Testis (tissue), 3 donors: ENCODE measurements around the gene SCNN1B. TPM values are rescaled to one million over a fixed set of nuclear protein-coding genes. Genes with fewer than 3 reads are reported as not detected.

Experiments used
- DNase-seq: peaks from one replicate; pipeline ENCODE4 v3.0.0-alpha.2; 2019
- H3K27ac ChIP-seq, 2 donors: fragments of 200-600 bp; sonication (generic); one replicate each; pipeline ENCODE4 v1.5.1; 2019
- H3K27me3 ChIP-seq: fragments of 200-600 bp; sonication (generic); one replicate; pipeline ENCODE4 v1.5.1; 2019
- H3K36me3 ChIP-seq: fragments of 200-600 bp; sonication (generic); one replicate; pipeline ENCODE4 v1.5.1; 2017; ENCODE audit warnings: low read depth; ENCODE audit errors: missing control alignments
- H3K4me1 ChIP-seq: fragments of 200-600 bp; sonication (generic); one replicate; pipeline ENCODE4 v1.5.1; 2019
- H3K4me3 ChIP-seq, 2 donors: fragments of 200-600 bp; sonication (generic); one replicate each; pipeline ENCODE4 v1.5.1; 2017 to 2019
- H3K9me3 ChIP-seq: fragments of 200-600 bp; sonication (generic); one replicate; pipeline ENCODE4 v1.5.1; 2017
- CTCF ChIP-seq, 3 experiments: fragments of 450-650 bp in 2 of 3; fragments of 200-600 bp in 1 of 3; sonication (generic) in 1 of 3; IDR thresholded peaks; one replicate each; pipeline ENCODE4 v1.5.1; 2016 to 2019; ENCODE audit warnings: antibody characterized with exemption in 3 of 3, mild to moderate bottlenecking in 2 of 3, moderate library complexity in 1 of 3
- POLR2A ChIP-seq: fragments of 450-650 bp; IDR thresholded peaks from one replicate; pipeline ENCODE4 v1.6.1; 2017; ENCODE audit warnings: antibody characterized with exemption, mild to moderate bottlenecking, moderate library complexity
- WGBS, 2 donors: methylation state at CpG; one replicate each; pipeline ENCODE4 v1.1.5; 2018; 5-methylcytosine and 5-hydroxymethylcytosine counted together
- intact Hi-C: fragments of 100-400 bp; cut with DNase I; formaldehyde crosslinking; loops from one replicate; pipeline ENCODE4 v1.15.1; 2023; ENCODE audit warnings: low total_unique reads
- polyA plus RNA-seq: library from polyadenylated mRNA; stranded (reverse); fragments of 350-450 nt; fragmentation: Illumina TruSeq; extraction: RNeasy Lipid Tissue Mini Kit (QIAGEN cat#74804); gene quantifications from one replicate; pipeline ENCODE4 v1.2.3, GENCODE V29; 2014; ENCODE audit warnings: low read depth, low replicate concordance; ENCODE audit not compliant: insufficient read depth
- total RNA-seq, 2 donors: library from RNA; depleted of rRNA; stranded (reverse); fragments of >200 nt; gene quantifications; one replicate each; pipeline ENCODE4 v1.2.3, GENCODE V29; 2016

SCNN1B gene
- total and polyA plus RNA-seq, 3 donors from 2014 or later, result 0.31 to 1.1 (median 0.55) TPM

DNA sequence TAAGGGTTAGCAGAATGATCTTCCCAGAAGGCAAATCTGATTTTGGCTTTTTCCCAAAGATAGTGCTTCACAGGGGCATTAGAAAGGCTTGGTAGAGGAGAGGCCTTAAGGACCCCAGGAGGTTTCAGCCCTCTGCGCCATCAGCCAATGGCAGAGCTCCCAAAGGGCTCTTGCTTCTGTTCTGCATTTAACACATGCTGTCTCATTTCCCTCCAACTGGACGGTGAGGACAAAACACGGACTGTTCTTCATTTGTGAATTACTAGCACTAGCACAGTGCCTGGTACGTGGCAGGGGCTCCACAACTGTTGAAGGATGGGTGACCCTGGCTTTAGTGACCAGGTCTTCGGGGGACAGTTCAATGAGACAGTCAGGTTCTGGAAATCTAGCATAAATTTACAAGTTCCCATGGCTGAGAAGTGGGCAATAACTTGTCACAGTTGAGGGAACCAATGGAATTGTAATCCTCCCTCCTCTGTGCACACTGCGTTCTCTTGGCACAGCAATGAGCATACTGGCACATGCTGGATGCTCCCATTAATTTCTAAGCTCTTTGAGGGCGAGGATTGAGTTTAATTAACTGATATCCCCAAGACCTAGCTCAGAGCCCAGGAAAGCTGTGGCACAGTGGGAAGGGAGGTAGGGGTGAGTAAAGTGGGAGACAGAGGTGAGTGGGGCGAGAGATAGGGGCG lies 105.5 kb downstream of the SCNN1B start:
- DNase-seq, result no peak
- 93 to 97% methylated on average over 5 to 9 of the region's 9 CpGs for WGBS, 2 donors
- Histone ChIP-seq H3K36me3 (no peaks in the 10 kb centered on the region), H3K27ac (no peak overlapping the region), H3K27me3 (no peaks in the 10 kb centered on the region), H3K9me3 (no peaks in the 10 kb centered on the region), H3K4me1 (no peaks in the 10 kb centered on the region), H3K4me3 (no peak overlapping the region)
- intact Hi-C loops, result no loop called here
- no peak for TF ChIP-seq POLR2A
- TF ChIP-seq CTCF (IDR thresholded peaks at IDR 0.05), result no peak

DNA sequence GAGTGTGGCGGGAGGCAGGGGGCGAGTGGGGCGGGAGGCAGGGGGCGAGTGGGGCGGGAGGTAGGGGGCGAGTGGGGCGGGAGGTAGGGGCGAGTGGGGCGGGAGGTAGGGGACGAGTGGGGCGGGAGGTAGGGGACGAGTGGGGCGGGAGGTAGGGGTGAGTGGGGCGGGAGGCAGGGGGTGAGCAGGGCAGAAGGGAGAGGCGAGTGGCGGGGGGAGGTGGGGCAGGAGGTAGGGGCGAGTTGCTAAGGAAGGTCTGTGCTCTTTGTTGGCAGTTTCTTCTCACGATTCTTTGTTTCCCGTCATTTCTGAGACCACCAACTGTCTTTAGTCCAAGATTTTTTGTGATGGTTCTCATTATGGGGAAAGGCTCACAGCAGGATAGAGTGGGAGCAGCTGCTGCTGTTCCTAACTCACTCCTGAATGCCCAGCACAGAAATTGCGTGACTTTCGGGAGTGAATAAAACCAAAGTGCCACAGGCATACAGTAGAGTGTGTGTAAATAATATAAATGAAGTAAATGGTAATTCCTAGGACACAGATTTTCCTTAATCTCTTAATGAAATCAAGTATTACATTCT lies 106.2 kb downstream of the SCNN1B start:
- H3K36me3 ChIP-seq, result no peaks in the 10 kb centered on the region
- no peaks in the 10 kb centered on the region for H3K27me3 ChIP-seq
- no peaks in the 10 kb centered on the region for H3K4me1 ChIP-seq
- no peaks in the 10 kb centered on the region for H3K9me3 ChIP-seq
- TF ChIP-seq POLR2A, result no peak
- TF ChIP-seq CTCF (IDR thresholded peaks at IDR 0.05), result no peak
- no peak for DNase-seq
- 79 to 94% methylated on average over 7 to 14 of the region's 21 CpGs for WGBS, 2 donors
- no peak overlapping the region for H3K4me3 ChIP-seq
- intact Hi-C loops, result no loop called here
- H3K27ac ChIP-seq, result no peak overlapping the region

DNA sequence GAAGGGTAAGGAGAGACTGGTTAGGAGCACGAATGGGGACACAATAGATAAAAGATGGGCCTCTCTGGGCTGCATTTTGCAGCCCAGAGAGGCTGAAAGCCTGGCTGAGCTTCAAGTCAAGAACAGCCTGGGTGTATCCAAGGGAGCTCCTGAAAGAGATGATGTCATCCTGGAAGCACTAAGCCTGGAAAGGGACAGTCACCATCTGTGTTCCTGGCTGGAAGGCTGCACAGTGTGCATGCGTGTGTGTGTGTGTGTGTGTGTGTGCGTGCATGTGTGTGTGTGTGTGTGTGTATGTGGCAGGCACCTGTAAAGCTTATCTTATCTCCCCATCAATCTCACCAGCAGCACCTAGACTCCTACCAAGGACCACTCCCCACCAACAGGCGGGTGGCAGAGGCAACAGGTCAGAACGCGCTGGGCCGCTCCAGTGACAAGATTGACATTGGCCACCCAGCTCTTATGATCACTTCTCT lies 106.8 kb downstream of the SCNN1B start:
- Histone ChIP-seq H3K9me3 (no peaks in the 10 kb centered on the region), H3K4me1 (no peaks in the 10 kb centered on the region), H3K27ac (no peak overlapping the region), H3K4me3 (no peak overlapping the region), H3K36me3 (no peaks in the 10 kb centered on the region), H3K27me3 (no peaks in the 10 kb centered on the region)
- no peak for DNase-seq
- TF ChIP-seq CTCF (IDR thresholded peaks at IDR 0.05), result no peak
- TF ChIP-seq POLR2A, result no peak
- WGBS, 2 donors, result 85 to 90% methylated on average over 7 of the region's 7 CpGs
- intact Hi-C loops, result no loop called here

DNA sequence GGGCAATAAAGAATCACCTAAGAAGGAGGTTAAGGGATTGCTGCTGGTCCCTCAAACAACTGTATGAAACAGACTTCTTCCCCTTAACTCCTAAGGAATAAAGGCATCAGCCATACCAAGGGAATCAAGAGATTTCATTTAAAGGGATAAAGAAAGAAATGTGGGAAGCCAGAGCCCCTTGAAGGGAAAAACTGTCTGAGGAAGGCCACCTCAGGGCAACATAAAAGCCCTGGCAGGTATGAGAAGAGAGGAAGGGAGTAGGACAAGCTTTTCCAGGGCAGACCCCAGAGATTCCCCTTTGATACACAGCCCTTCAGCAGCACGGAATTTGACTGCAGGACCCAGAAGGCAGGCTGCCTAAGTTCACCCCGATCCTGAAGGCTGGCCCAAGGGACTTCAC lies 107.4 kb downstream of the SCNN1B start:
- Histone ChIP-seq H3K9me3 (no peaks in the 10 kb centered on the region), H3K27me3 (no peaks in the 10 kb centered on the region), H3K4me3 (no peak overlapping the region), H3K36me3 (no peaks in the 10 kb centered on the region), H3K27ac (no peak overlapping the region), H3K4me1 (no peaks in the 10 kb centered on the region)
- intact Hi-C loops, result no loop called here
- no peak for TF ChIP-seq CTCF (IDR thresholded peaks at IDR 0.05)
- TF ChIP-seq POLR2A, result no peak
- WGBS, 2 donors, result 78 to 96% methylated on average over 2 of the region's 2 CpGs
- no peak for DNase-seq

- WGBS, 2 donors, result 77 to 81% methylated on average over 4 of the region's 4 CpGs
- no peaks in the 10 kb centered on the region for H3K9me3 ChIP-seq
- H3K36me3 ChIP-seq, result no peaks in the 10 kb centered on the region
- H3K27ac ChIP-seq, result no peak overlapping the region
- no peak overlapping the region for H3K4me3 ChIP-seq
- intact Hi-C loops, result no loop called here
- H3K27me3 ChIP-seq, result no peaks in the 10 kb centered on the region
- no peak for DNase-seq
- TF ChIP-seq POLR2A (no peak), CTCF (IDR thresholded peaks at IDR 0.05) (no peak)
- no peaks in the 10 kb centered on the region for H3K4me1 ChIP-seq
These were observed 108.1 kb downstream of the SCNN1B start for GRCh38 chr16:23410176-23410575.
